ENCODE data around the gene ECSIT. TPM values are rescaled to one million over a fixed set of nuclear protein-coding genes. Genes with fewer than 3 reads are reported as not detected.

Gene ECSIT, protein sequence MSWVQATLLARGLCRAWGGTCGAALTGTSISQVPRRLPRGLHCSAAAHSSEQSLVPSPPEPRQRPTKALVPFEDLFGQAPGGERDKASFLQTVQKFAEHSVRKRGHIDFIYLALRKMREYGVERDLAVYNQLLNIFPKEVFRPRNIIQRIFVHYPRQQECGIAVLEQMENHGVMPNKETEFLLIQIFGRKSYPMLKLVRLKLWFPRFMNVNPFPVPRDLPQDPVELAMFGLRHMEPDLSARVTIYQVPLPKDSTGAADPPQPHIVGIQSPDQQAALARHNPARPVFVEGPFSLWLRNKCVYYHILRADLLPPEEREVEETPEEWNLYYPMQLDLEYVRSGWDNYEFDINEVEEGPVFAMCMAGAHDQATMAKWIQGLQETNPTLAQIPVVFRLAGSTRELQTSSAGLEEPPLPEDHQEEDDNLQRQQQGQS
- 10 to 100 TPM; 23.6 to 24.5 (median 24.1) TPM for total RNA-seq
- 27.9 TPM for total RNA-seq (2013)

DNA sequence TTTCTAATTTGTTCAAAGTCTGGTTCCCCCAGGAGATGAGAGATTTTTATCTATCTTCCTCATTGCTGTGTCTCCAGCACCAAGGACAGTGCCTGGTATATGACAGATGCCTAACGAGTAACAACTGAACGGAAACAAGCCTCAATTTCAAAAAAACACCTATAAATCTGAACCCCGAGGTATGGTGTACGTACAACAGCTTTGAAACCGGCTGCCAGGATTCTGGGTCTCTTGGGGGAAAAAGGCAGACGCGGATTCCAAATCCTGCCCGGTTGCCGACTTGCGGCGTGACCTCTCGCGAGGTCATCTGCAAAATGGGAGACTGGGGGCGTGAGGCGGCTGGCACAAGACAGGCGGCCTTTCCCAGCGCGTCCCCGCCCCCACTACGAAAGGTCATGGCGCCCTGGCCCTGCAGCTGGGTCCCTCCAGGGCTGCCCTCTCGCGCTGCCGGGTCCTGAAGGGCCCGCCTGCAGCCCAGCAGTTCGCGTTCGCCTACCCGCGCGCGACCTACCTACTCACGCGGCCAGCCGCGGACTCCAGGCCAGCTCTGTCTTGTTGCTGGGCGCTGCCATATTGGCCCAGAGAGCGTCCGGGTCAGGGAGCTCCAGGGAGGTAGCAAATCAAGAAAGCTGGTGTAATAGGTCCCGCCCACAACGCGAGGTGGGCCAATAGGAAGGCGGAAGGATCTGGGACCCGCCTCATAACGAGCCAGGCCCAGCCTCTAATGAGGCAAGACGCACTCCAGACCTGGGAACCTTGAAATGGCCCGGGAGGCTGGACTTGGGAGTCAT lies at the start of gene ECSIT:
Gene ECSIT (minus strand): TSS at position 584 of the 791 bp plus-strand sequence. CDS start 9,964 bp downstream, outside the sequence.
- H3K4me1 Mint-ChIP-seq = peaks cover 14 to 22% of the 10 kb centered on the region in 2 donors
- no peaks in the 10 kb centered on the region for H3K36me3 Mint-ChIP-seq
- peak within 1 kb of the TSS; percentile 96 for H3K4me3 Mint-ChIP-seq
- no peaks in the 10 kb centered on the region for H3K9me3 Mint-ChIP-seq
- TF ChIP-seq, protein P1, sequence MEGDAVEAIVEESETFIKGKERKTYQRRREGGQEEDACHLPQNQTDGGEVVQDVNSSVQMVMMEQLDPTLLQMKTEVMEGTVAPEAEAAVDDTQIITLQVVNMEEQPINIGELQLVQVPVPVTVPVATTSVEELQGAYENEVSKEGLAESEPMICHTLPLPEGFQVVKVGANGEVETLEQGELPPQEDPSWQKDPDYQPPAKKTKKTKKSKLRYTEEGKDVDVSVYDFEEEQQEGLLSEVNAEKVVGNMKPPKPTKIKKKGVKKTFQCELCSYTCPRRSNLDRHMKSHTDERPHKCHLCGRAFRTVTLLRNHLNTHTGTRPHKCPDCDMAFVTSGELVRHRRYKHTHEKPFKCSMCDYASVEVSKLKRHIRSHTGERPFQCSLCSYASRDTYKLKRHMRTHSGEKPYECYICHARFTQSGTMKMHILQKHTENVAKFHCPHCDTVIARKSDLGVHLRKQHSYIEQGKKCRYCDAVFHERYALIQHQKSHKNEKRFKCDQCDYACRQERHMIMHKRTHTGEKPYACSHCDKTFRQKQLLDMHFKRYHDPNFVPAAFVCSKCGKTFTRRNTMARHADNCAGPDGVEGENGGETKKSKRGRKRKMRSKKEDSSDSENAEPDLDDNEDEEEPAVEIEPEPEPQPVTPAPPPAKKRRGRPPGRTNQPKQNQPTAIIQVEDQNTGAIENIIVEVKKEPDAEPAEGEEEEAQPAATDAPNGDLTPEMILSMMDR (IDR thresholded peaks at IDR 0.05) = no peak
- H3K27me3 ChIP-seq (ENCODE audit: control insufficient read depth, insufficient read depth, low read length) = no peaks in the 10 kb centered on the region
- ATAC-seq (peak; percentile 96 to 99 (median 97)), DNase-seq (peak; percentile 89 to 96)
- peak within 1 kb of the TSS; percentile 76 for H3K27ac ChIP-seq (ENCODE audit: low read length)
- under 1% methylated on average over 47 of the region's 47 CpGs for WGBS (ENCODE audit: insufficient coverage)
- peaks cover 17% of the 10 kb centered on the region for H3K4me1 ChIP-seq (ENCODE audit: control insufficient read depth, insufficient read depth, low read length)
- peak within 1 kb of the TSS; percentile 46 for H3K4me3 ChIP-seq (ENCODE audit: low read length)
- H3K27ac Mint-ChIP-seq = peak within 1 kb of the TSS; percentile 94 to 95
- intact Hi-C loops (cut with micrococcal nuclease) = loop anchor here (1.0 kb wide), 2 partner anchors 8 to 23 kb away; partner anchors contain the start of gene ZNF653
- no peaks in the 10 kb centered on the region for H3K36me3 ChIP-seq (ENCODE audit: control insufficient read depth, insufficient read depth, low read length)
- no peaks in the 10 kb centered on the region for H3K9me3 ChIP-seq (ENCODE audit: control insufficient read depth, insufficient read depth, low read length)
- no peaks in the 10 kb centered on the region for H3K27me3 Mint-ChIP-seq (ENCODE audit: low read depth in 2 of 2)

DNA sequence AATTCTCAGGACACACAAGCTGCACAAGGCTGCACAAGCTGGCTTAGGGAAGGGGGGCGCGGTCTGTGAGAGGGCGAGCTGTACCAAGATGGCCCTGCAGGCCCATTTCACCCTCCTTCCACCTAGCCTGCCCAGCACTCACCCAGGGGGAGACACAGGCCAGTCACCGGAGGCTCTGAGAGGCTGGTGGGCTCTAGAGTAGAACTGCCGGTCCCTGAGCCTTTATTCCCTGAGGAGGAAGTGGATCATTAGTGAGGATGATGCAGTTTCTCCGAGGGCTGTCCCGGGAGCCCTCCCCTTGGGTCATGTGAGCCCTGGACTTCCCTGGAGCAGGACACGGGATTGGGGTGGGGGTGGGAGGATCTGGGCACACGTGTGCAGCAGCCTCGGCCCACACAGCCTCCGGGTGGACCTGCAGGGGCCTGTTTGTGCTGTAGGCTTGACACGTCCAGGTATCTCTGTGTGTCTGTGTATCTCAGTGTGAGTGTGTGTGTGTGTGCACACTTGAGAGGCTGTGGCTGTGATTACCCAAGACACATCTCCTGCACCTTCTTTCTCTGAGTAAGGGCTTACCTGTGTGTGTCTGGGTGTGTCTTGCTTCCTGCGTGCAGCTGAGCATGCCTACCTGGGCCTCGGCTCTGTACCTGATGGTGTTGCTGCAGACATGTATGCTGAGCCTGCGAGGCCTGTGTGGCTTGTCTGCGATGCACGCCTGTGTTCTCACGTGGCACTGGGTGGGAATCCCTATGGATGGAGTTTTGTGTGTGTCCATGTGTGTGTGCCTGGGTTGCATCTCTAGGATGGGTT lies 48.7 kb upstream of the ECSIT start, which contains the start of gene ACP5:
Gene ACP5 (minus strand): TSS at position 195 of the 807 bp plus-strand sequence. CDS start 328 bp downstream, outside the sequence.
- WGBS (ENCODE audit: insufficient coverage) = 84% methylated on average over 18 of the region's 18 CpGs
- Mint-ChIP-seq H3K27ac (no peak within 1 kb of the TSS), H3K36me3 (no peaks in the 10 kb centered on the region), H3K4me1 (peaks cover 14 to 19% of the 10 kb centered on the region in 2 donors), H3K9me3 (no peaks in the 10 kb centered on the region), H3K4me3 (peak within 1 kb of the TSS; percentile 67), H3K27me3 (ENCODE audit: low read depth in 2 of 2) (no peaks in the 10 kb centered on the region)
- TF ChIP-seq, protein P1 (IDR thresholded peaks at IDR 0.05) = no peak
- ATAC-seq (no peak), DNase-seq (no peak)
- no peaks in the 10 kb centered on the region for H3K36me3 ChIP-seq (ENCODE audit: control insufficient read depth, insufficient read depth, low read length)
- peak within 1 kb of the TSS; percentile 55 for H3K4me3 ChIP-seq (ENCODE audit: low read length)
- H3K9me3 ChIP-seq (ENCODE audit: control insufficient read depth, insufficient read depth, low read length) = no peaks in the 10 kb centered on the region
- peaks cover 56% of the 10 kb centered on the region for H3K4me1 ChIP-seq (ENCODE audit: control insufficient read depth, insufficient read depth, low read length)
- peak within 1 kb of the TSS; percentile 30 for H3K27ac ChIP-seq (ENCODE audit: low read length)
- no peaks in the 10 kb centered on the region for H3K27me3 ChIP-seq (ENCODE audit: control insufficient read depth, insufficient read depth, low read length)
- intact Hi-C loops (cut with micrococcal nuclease) = no loop called here

DNA sequence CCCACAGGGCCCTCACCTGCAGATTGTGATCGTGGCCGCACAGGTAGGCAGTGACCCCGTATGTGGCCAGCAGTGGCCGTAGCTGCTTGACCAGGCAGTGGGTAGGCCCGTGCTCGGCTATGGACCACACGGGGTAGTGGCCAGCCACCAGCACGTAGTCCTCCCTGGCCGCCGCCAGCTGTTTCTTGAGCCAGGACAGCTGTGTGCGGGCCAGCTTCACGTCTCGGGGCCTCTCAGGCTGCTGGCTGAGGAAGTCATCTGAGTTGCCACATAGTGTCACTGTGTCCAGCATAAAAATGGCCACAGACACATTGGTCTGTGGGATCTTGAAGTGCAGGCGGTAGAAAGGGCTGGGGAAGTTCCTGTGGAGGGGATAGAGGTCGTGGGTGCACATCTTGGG lies 47.3 kb upstream of the ECSIT start:
- ATAC-seq = no peak
- Mint-ChIP-seq H3K9me3 (no peaks in the 10 kb centered on the region), H3K4me3 (no peak overlapping the region), H3K27me3 (ENCODE audit: low read depth in 2 of 2) (no peaks in the 10 kb centered on the region), H3K4me1 (peaks cover 4 to 11% of the 10 kb centered on the region in 2 donors), H3K27ac (no peak overlapping the region), H3K36me3 (no peaks in the 10 kb centered on the region)
- Histone ChIP-seq H3K27me3 (ENCODE audit: control insufficient read depth, insufficient read depth, low read length) (no peaks in the 10 kb centered on the region), H3K36me3 (ENCODE audit: control insufficient read depth, insufficient read depth, low read length) (no peaks in the 10 kb centered on the region), H3K9me3 (ENCODE audit: control insufficient read depth, insufficient read depth, low read length) (no peaks in the 10 kb centered on the region), H3K4me1 (ENCODE audit: control insufficient read depth, insufficient read depth, low read length) (peaks cover 46% of the 10 kb centered on the region), H3K27ac (ENCODE audit: low read length) (no peak overlapping the region), H3K4me3 (ENCODE audit: low read length) (no peak overlapping the region)
- no peak for DNase-seq
- intact Hi-C loops (cut with micrococcal nuclease) = no loop called here
- TF ChIP-seq, protein P1 (IDR thresholded peaks at IDR 0.05) = no peak
- 93% methylated on average over 15 of the region's 15 CpGs for WGBS (ENCODE audit: insufficient coverage)
